Measurements from ENCODE around the gene TMEM121. TPM values are rescaled to one million over a fixed set of nuclear protein-coding genes. Genes with fewer than 3 reads are reported as not detected.
"Not testable (repeated sequence)": the region's sequence is repeated elsewhere in the genome, so short reads cannot be mapped to it uniquely, and the experiment has no call there.

TMEM121 gene
- total RNA-seq, 1 experiment from 2014 or later, result 33.6 TPM

DNA sequence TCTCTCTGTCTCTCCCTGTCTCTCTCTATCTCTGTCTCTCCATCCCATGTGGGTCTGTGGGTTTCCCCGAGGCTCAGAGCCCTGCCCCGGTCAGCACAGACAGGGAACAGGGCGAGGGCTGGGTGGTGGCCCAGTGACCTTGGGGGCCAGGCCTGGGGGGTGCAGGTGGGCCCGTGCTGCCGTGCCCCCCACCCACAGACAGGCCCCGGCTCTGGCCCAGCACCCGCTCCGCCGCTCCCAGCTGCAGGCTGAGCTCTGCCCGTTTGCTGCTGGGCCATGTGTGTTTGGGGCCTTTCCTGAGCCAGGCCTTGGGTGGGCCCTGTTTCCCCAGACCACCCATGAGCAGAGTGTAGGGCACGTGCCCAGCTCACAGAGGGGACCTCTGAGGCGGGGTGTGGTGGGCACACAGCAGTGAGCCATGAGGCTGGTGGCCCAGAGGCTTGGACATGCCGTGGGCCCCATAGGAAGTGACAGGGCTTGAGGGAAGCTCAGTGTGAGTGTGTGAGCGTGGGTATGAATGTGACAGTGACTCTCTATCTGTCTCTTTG lies 51.0 kb downstream of the TMEM121 start:
- BruUV-seq (replicated peaks), result no TSS peak
- ChIA-PET POLR2A (ENCODE audit: unreplicated experiment) (no interaction called here), CTCF (no interaction called here)
- Histone ChIP-seq H3K4me2 (ENCODE audit: low read length) (no peak overlapping the region), H3K36me3 (ENCODE audit: low read depth, low read length) (no peaks in the 10 kb centered on the region), H3F3A (ENCODE audit: low read length, unreplicated experiment) (no peaks in the 10 kb centered on the region), H3K4me1 (ENCODE audit: insufficient read depth, low read length) (no peaks in the 10 kb centered on the region), H3K4me3 (ENCODE audit: low read length) (no peak overlapping the region), H3K9ac (ENCODE audit: low read length) (no peak overlapping the region), H3K79me2 (ENCODE audit: low read length) (no peaks in the 10 kb centered on the region), H3K9me2 (replicated peaks; ENCODE audit: low read length) (no peaks in the 10 kb centered on the region), H2AFZ (ENCODE audit: low read length) (no peak overlapping the region), H3K27ac (ENCODE audit: low read length) (no peak overlapping the region), H4K20me1 (ENCODE audit: low read length) (no peaks in the 10 kb centered on the region), H3K27me3 (ENCODE audit: low read length) (no peaks in the 10 kb centered on the region), H3K9me3 (ENCODE audit: low read length) (no peaks in the 10 kb centered on the region)
- DNase-seq (no peak), ATAC-seq (0 out of 2 replicates have a peak, but pooled peaks have one; percentile 28)
- intact Hi-C loops (cut with micrococcal nuclease), result no loop called here
- TF ChIP-seq EZH2 (IDR thresholded peaks at IDR 0.05; ENCODE audit: low read length, unreplicated experiment), result no peak
- TF ChIP-seq EZH2phosphoT487 (IDR thresholded peaks at IDR 0.05; ENCODE audit: borderline replicate concordance, low read length), result no peak
- TF ChIP-seq, protein P1, sequence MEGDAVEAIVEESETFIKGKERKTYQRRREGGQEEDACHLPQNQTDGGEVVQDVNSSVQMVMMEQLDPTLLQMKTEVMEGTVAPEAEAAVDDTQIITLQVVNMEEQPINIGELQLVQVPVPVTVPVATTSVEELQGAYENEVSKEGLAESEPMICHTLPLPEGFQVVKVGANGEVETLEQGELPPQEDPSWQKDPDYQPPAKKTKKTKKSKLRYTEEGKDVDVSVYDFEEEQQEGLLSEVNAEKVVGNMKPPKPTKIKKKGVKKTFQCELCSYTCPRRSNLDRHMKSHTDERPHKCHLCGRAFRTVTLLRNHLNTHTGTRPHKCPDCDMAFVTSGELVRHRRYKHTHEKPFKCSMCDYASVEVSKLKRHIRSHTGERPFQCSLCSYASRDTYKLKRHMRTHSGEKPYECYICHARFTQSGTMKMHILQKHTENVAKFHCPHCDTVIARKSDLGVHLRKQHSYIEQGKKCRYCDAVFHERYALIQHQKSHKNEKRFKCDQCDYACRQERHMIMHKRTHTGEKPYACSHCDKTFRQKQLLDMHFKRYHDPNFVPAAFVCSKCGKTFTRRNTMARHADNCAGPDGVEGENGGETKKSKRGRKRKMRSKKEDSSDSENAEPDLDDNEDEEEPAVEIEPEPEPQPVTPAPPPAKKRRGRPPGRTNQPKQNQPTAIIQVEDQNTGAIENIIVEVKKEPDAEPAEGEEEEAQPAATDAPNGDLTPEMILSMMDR (conservative IDR thresholded peaks at IDR 0.05; ENCODE audit: low read depth, low read length), result no peak

GRCh38 chr14:105578070-105578469 lies 51.7 kb downstream of the TMEM121 start:
- H3K4me3 ChIP-seq (ENCODE audit: low read length), result no peak overlapping the region
- no peak overlapping the region for H2AFZ ChIP-seq (ENCODE audit: low read length)
- no peak overlapping the region for H3K9ac ChIP-seq (ENCODE audit: low read length)
- H3K9me3 ChIP-seq (ENCODE audit: low read length), result no peaks in the 10 kb centered on the region
- ChIA-PET POLR2A (ENCODE audit: unreplicated experiment) (no interaction called here), CTCF (no interaction called here)
- no peaks in the 10 kb centered on the region for H4K20me1 ChIP-seq (ENCODE audit: low read length)
- DNase-seq (no peak), ATAC-seq (no peak)
- BruUV-seq (replicated peaks), result no TSS peak
- H3K36me3 ChIP-seq (ENCODE audit: low read depth, low read length), result no peaks in the 10 kb centered on the region
- no peaks in the 10 kb centered on the region for H3K27me3 ChIP-seq (ENCODE audit: low read length)
- no peaks in the 10 kb centered on the region for H3K79me2 ChIP-seq (ENCODE audit: low read length)
- intact Hi-C loops (cut with micrococcal nuclease), result no loop called here
- H3K27ac ChIP-seq (ENCODE audit: low read length), result no peak overlapping the region
- TF ChIP-seq EZH2phosphoT487 (IDR thresholded peaks at IDR 0.05; ENCODE audit: borderline replicate concordance, low read length) (no peak), EZH2 (IDR thresholded peaks at IDR 0.05; ENCODE audit: low read length, unreplicated experiment) (no peak)
- TF ChIP-seq, protein P1 (conservative IDR thresholded peaks at IDR 0.05; ENCODE audit: low read depth, low read length), result no peak
- H3K9me2 ChIP-seq (replicated peaks; ENCODE audit: low read length), result no peaks in the 10 kb centered on the region
- H3K4me1 ChIP-seq (ENCODE audit: insufficient read depth, low read length), result no peaks in the 10 kb centered on the region
- no peak overlapping the region for H3K4me2 ChIP-seq (ENCODE audit: low read length)
- H3F3A ChIP-seq (ENCODE audit: low read length, unreplicated experiment), result no peaks in the 10 kb centered on the region

- H3K36me3 ChIP-seq (ENCODE audit: low read depth, low read length); H3K9me2 ChIP-seq (replicated peaks; ENCODE audit: low read length); H3K4me2 ChIP-seq (ENCODE audit: low read length); H3K27me3 ChIP-seq (ENCODE audit: low read length); ATAC-seq; H3K9ac ChIP-seq (ENCODE audit: low read length); H3K4me1 ChIP-seq (ENCODE audit: insufficient read depth, low read length); DNase-seq; H4K20me1 ChIP-seq (ENCODE audit: low read length); H3K9me3 ChIP-seq (ENCODE audit: low read length); H2AFZ ChIP-seq (ENCODE audit: low read length); POLR2A ChIA-PET (ENCODE audit: unreplicated experiment); H3K79me2 ChIP-seq (ENCODE audit: low read length); H3K4me3 ChIP-seq (ENCODE audit: low read length); BruUV-seq (replicated peaks); H3K27ac ChIP-seq (ENCODE audit: low read length); intact Hi-C loops (cut with micrococcal nuclease); CTCF ChIA-PET; H3F3A ChIP-seq (ENCODE audit: low read length, unreplicated experiment): not testable (repeated sequence)
Observed at GRCh38 chr14:105579221-105579620, 52.8 kb downstream of the TMEM121 start.

Other genes starting within 250 kb of the TMEM121 start
- 55.8 and 86.1 TPM in 2 replicates for gene BRF1, start 225.6 kb upstream of the TMEM121 start, total RNA-seq (2014; rRNA removed)
- gene PACS2, start 211.8 kb upstream of the TMEM121 start, total RNA-seq (2014; rRNA removed), result 56.0 and 62.0 TPM in 2 replicates
- gene TEX22, start 128.0 kb upstream of the TMEM121 start, total RNA-seq (2014; rRNA removed), result 0.29 and 0.40 TPM in 2 replicates
- gene MTA1, start 106.8 kb upstream of the TMEM121 start, total RNA-seq (2014; rRNA removed), result 82.3 and 102 TPM in 2 replicates
- gene CRIP2, start 51.8 kb upstream of the TMEM121 start, total RNA-seq (2014; rRNA removed), result 100 and 109 TPM in 2 replicates
- 45.9 and 48.7 TPM in 2 replicates for gene CRIP1, start 39.7 kb upstream of the TMEM121 start, total RNA-seq (2014; rRNA removed)
- gene TEDC1, start 35.3 kb upstream of the TMEM121 start, total RNA-seq (2014; rRNA removed), result 66.7 and 108 TPM in 2 replicates

Data from PC-3 (cell line).